CD4-positive, alpha-beta T cell (primary cell): ENCODE data around the gene B3GALT5. TPM values are rescaled to one million over a fixed set of nuclear protein-coding genes. Genes with fewer than 3 reads are reported as not detected.

Experiments used
- ATAC-seq: fragments of 200-7000 bp; cut with Tn5 transposase; one replicate; pipeline ENCODE4 v1.10.0; 2022; ENCODE audit warnings: mild to moderate bottlenecking; ENCODE audit not compliant: poor library complexity
- CTCF ChIA-PET: fragments of 350-600 bp; sonication (Branson Sonifier 250); formaldehyde crosslinking; loops from one replicate; lab custom pipeline; 2021; ENCODE audit warnings: antibody characterized with exemption, inconsistent platforms; lab: Charles Lee
- POLR2A ChIA-PET: fragments of 350-600 bp; sonication (Branson Sonifier 250); formaldehyde crosslinking; loops from one replicate; lab custom pipeline; 2021; ENCODE audit warnings: antibody characterized with exemption, inconsistent platforms; lab: Charles Lee
- DNase-seq, 14 experiments: peaks; one replicate each; pipeline ENCODE4 v3.0.0-alpha.2; 2013 to 2020; ENCODE audit warnings: mixed read lengths in 2 of 14
- H3K27ac ChIP-seq, 2 donors: one replicate each; pipeline versions ENCODE4 v1.5.1 to v1.7.0; 2013; ENCODE audit warnings: low read length in 2 of 2, low read depth in 1 of 2, mild to moderate bottlenecking in 1 of 2
- H3K27me3 ChIP-seq, 2 experiments: 1 replicate in 1 of 2; 2 replicates in 1 of 2; pipeline versions ENCODE4 v1.6.1 to v1.7.0; 2013; ENCODE audit warnings: low read length in 2 of 2, control low read depth in 1 of 2, mild to moderate bottlenecking in 1 of 2, moderate library complexity in 1 of 2; ENCODE audit not compliant: insufficient read depth in 2 of 2, control insufficient read depth in 1 of 2
- H3K36me3 ChIP-seq: one replicate; pipeline ENCODE4 v1.6.1; 2013; ENCODE audit warnings: low read length, control low read depth; ENCODE audit not compliant: insufficient read depth
- H3K4me1 ChIP-seq: one replicate; pipeline ENCODE4 v1.6.1; 2013; ENCODE audit warnings: low read length, control low read depth; ENCODE audit not compliant: insufficient read depth
- H3K4me3 ChIP-seq: one replicate; pipeline ENCODE4 v1.5.1; 2013; ENCODE audit warnings: mild to moderate bottlenecking, low read length, moderate library complexity
- H3K9me3 ChIP-seq, 2 experiments: 1 replicate in 1 of 2; 2 replicates in 1 of 2; pipeline versions ENCODE4 v1.6.1 to v1.7.0; 2013; ENCODE audit warnings: low read length in 2 of 2, mild to moderate bottlenecking in 2 of 2, control low read depth in 1 of 2, moderate library complexity in 1 of 2; ENCODE audit not compliant: control insufficient read depth in 1 of 2, insufficient read depth in 1 of 2
- H3K27ac Mint-ChIP-seq: one replicate; pipeline ENCODE4 v1.8.0; 2020; ENCODE audit warnings: mixed read lengths
- H3K27me3 Mint-ChIP-seq: one replicate; pipeline ENCODE4 v1.8.0; 2021; ENCODE audit warnings: mixed read lengths
- H3K36me3 Mint-ChIP-seq: one replicate; pipeline ENCODE4 v1.8.0; 2021; ENCODE audit warnings: low read depth, mixed read lengths
- H3K4me1 Mint-ChIP-seq: one replicate; pipeline ENCODE4 v1.8.0; 2021; ENCODE audit warnings: low read depth, mixed read lengths
- H3K4me3 Mint-ChIP-seq: one replicate; pipeline ENCODE4 v1.8.0; 2020; ENCODE audit warnings: mild to moderate bottlenecking, mixed read lengths
- H3K9me3 Mint-ChIP-seq: one replicate; pipeline ENCODE4 v1.8.0; 2020; ENCODE audit warnings: mixed read lengths
- intact Hi-C, 2 experiments: fragments of 100-400 bp; cut with DNase I in 1 of 2; cut with micrococcal nuclease in 1 of 2; formaldehyde crosslinking; loops; one replicate each; pipeline versions ENCODE4 v1.15.1 to v1.9.0; 2023 to 2025; cut with DNase I, micrococcal nuclease
- total RNA-seq, 174 experiments: library from RNA in 2 of 174; stranded (reverse) in 2 of 174; gene quantifications; one replicate each; pipeline ENCODE4 v1.2.3 and lab custom pipeline; 2021 to 2026
- TF ChIP-seq, protein P1 (sequence below): fragments of 200-600 bp; IDR thresholded peaks from one replicate; pipeline ENCODE4 v1.8.0; 2022; ENCODE audit warnings: antibody characterized with exemption, mild to moderate bottlenecking

B3GALT5 gene
- total RNA-seq, 2 experiments from 2014 or later = not detected

- Mint-ChIP-seq H3K36me3 (no peaks in the 10 kb centered on the region), H3K4me1 (no peaks in the 10 kb centered on the region), H3K27ac (no peak overlapping the region), H3K27me3 (peaks cover 9% of the 10 kb centered on the region), H3K4me3 (no peak overlapping the region), H3K9me3 (peaks cover 2% of the 10 kb centered on the region)
- DNase-seq (no peak), ATAC-seq (no peak)
- intact Hi-C loops = no loop called here
- TF ChIP-seq, protein P1, sequence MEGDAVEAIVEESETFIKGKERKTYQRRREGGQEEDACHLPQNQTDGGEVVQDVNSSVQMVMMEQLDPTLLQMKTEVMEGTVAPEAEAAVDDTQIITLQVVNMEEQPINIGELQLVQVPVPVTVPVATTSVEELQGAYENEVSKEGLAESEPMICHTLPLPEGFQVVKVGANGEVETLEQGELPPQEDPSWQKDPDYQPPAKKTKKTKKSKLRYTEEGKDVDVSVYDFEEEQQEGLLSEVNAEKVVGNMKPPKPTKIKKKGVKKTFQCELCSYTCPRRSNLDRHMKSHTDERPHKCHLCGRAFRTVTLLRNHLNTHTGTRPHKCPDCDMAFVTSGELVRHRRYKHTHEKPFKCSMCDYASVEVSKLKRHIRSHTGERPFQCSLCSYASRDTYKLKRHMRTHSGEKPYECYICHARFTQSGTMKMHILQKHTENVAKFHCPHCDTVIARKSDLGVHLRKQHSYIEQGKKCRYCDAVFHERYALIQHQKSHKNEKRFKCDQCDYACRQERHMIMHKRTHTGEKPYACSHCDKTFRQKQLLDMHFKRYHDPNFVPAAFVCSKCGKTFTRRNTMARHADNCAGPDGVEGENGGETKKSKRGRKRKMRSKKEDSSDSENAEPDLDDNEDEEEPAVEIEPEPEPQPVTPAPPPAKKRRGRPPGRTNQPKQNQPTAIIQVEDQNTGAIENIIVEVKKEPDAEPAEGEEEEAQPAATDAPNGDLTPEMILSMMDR = no peak
- no peak overlapping the region for H3K27ac ChIP-seq
- ChIA-PET CTCF (no interaction called here), POLR2A (no interaction called here)
- no peaks in the 10 kb centered on the region for H3K4me1 ChIP-seq
- H3K36me3 ChIP-seq = no peaks in the 10 kb centered on the region
- H3K4me3 ChIP-seq = no peak overlapping the region
- H3K27me3 ChIP-seq = no peaks in the 10 kb centered on the region
- H3K9me3 ChIP-seq = no peaks in the 10 kb centered on the region
Measured at GRCh38 chr21:39593522-39593921, 19.2 kb upstream of the B3GALT5 start.

- Histone ChIP-seq H3K4me3 (no peak overlapping the region), H3K9me3 (peaks cover 0 to 6% of the 10 kb centered on the region in 2 experiments), H3K27me3 (no peaks in the 10 kb centered on the region), H3K4me1 (no peaks in the 10 kb centered on the region), H3K27ac (no peak overlapping the region), H3K36me3 (no peaks in the 10 kb centered on the region)
- CTCF ChIA-PET = no interaction called here
- DNase-seq = no peak
- H3K36me3 Mint-ChIP-seq = no peaks in the 10 kb centered on the region
- H3K9me3 Mint-ChIP-seq = no peaks in the 10 kb centered on the region
- no peak for ATAC-seq
- no peak overlapping the region for H3K4me3 Mint-ChIP-seq
- H3K27ac Mint-ChIP-seq = no peak overlapping the region
- POLR2A ChIA-PET = no interaction called here
- H3K27me3 Mint-ChIP-seq = peaks cover 6% of the 10 kb centered on the region
- intact Hi-C loops = no loop called here
- TF ChIP-seq, protein P1 = no peak
- H3K4me1 Mint-ChIP-seq = no peaks in the 10 kb centered on the region
Measured at GRCh38 chr21:39595465-39595864, 17.3 kb upstream of the B3GALT5 start.

DNA sequence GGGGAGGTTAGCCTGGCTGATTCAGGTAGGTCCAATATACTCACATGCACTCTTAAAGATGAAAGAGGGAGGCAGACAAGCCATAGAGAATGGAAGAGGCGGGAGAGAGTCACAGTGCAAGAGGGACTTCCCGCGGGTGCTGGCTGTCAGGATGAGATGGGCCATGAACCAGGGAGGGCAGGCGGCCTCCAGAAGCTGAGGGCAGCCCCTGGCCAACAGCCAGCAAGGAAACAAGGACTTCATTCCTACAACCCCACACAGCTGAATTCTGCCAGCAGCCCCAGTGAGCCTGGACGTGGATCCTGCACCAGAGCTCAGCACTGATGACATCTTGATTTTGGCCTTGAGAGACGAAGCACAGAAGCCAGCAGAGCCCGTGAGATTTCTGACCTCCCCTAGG, 15.1 kb upstream of the B3GALT5 start:
- H3K4me3 ChIP-seq = no peak overlapping the region
- no peaks in the 10 kb centered on the region for H3K4me1 Mint-ChIP-seq
- H3K36me3 Mint-ChIP-seq = no peaks in the 10 kb centered on the region
- no peak overlapping the region for H3K27ac Mint-ChIP-seq
- H3K27me3 Mint-ChIP-seq = peaks cover 15% of the 10 kb centered on the region
- no peaks in the 10 kb centered on the region for H3K36me3 ChIP-seq
- ChIA-PET POLR2A (no interaction called here), CTCF (no interaction called here)
- TF ChIP-seq, protein P1 = no peak
- DNase-seq (no peak), ATAC-seq (no peak)
- H3K9me3 Mint-ChIP-seq = no peaks in the 10 kb centered on the region
- intact Hi-C loops = no loop called here
- no peaks in the 10 kb centered on the region for H3K27me3 ChIP-seq
- no peak overlapping the region for H3K27ac ChIP-seq
- no peaks in the 10 kb centered on the region for H3K4me1 ChIP-seq
- H3K9me3 ChIP-seq = peaks cover 0 to 16% of the 10 kb centered on the region in 2 experiments
- H3K4me3 Mint-ChIP-seq = no peak overlapping the region
